ENCODE measurements around the gene STAP2. TPM values are rescaled to one million over a fixed set of nuclear protein-coding genes. Genes with fewer than 3 reads are reported as not detected.

The STAP2 gene
- total and polyA plus RNA-seq, 9 of the 15 experiments (the other 6 are each of a cell fraction or from before 2014, with no cell fraction given), result 1.2 to 9.8 (median 4.5) TPM

- DNase-seq (ENCODE audit: extremely low read depth in 1 of 4, low spot score in 3 of 4) (no peak), ATAC-seq (no peak), FAIRE-seq (no peak)
- Histone ChIP-seq H3K9ac (ENCODE audit: insufficient read depth in 1 of 2, low read depth in 2 of 2, low read length in 2 of 2) (peak overlapping the region in 1 of 2 experiments; percentile 84; a peak in 2 of 4 replicates), H3K4me1 (replicated peaks in 1 of 2; ENCODE audit: control insufficient read depth in 2 of 2, insufficient read depth in 2 of 2, low read length in 2 of 2) (peaks cover 38 to 84% of the 10 kb centered on the region in 2 experiments), H3K27ac (ENCODE audit: extremely low read depth, low read depth, low read length) (peak overlapping the region; percentile 39; the same call in 2 of the 3 replicates), H3K4me2 (ENCODE audit: insufficient read depth, low read length) (no peak overlapping the region), H3K27me3 (ENCODE audit: control insufficient read depth in 2 of 2, insufficient read depth in 2 of 2, low read length in 2 of 2) (no peaks in the 10 kb centered on the region), H3K9me3 (replicated peaks; ENCODE audit: control insufficient read depth, insufficient read depth, low read depth, low read length) (no peaks in the 10 kb centered on the region), H2AFZ (ENCODE audit: low read depth, low read length) (no peak overlapping the region), H3K9me1 (ENCODE audit: control insufficient read depth, insufficient read depth, low read length) (no peaks in the 10 kb centered on the region), H4K20me1 (replicated peaks; ENCODE audit: control insufficient read depth, insufficient read depth, low read length) (no peaks in the 10 kb centered on the region; the same call in 1 of the 2 replicates), H3K4me3 (no peak overlapping the region), H3K36me3 (ENCODE audit: control insufficient read depth, insufficient read depth, low read length) (peaks cover 77% of the 10 kb centered on the region; the same call in 2 of the 3 replicates), H3K79me2 (ENCODE audit: control insufficient read depth, insufficient read depth, low read length) (peaks cover 64% of the 10 kb centered on the region)
- in situ Hi-C loops (cut with MboI), result no loop called here
- intact Hi-C loops (cut with micrococcal nuclease), result no loop called here
- POLR2A ChIA-PET, result interaction anchor here (3.6 kb wide), 1 partner anchor 11 kb away, joined by 18 read pairs; no protein-coding TSS in a partner anchor
- WGBS (ENCODE audit: insufficient coverage, low coverage, missing lambda C conversion rate), result 76% methylated on average over 15 of the region's 19 CpGs
- peak; percentile 81 for TF ChIP-seq NFIC (IDR thresholded peaks at IDR 0.05)
- TF ChIP-seq TEAD1 (CRISPR knock-in tag; IDR thresholded peaks at IDR 0.05), result 0 out of 4 replicates have a peak, but pooled peaks of 1 of the 2 experiments have one; percentile 21
- TF ChIP-seq ILF3 (IDR thresholded peaks at IDR 0.05; ENCODE audit: borderline replicate concordance), result no peak
- TF ChIP-seq TEAD4 (IDR thresholded peaks at IDR 0.05; ENCODE audit: low read length), result no peak
- 0 out of 2 replicates have a peak, but pooled peaks have one; percentile 37 for TF ChIP-seq TEAD4 (CRISPR knock-in tag; IDR thresholded peaks at IDR 0.05; ENCODE audit: borderline replicate concordance)
- no TSS peak for BruUV-seq (replicated peaks)
- CTCF ChIA-PET (ENCODE audit: low intra/inter-chr PET ratio), result no interaction called here
Observed at GRCh38 chr19:4368128-4368820, 29.6 kb upstream of the STAP2 start.
